ENCODE measurements around the gene RBMS1. TPM values are rescaled to one million over a fixed set of nuclear protein-coding genes. Genes with fewer than 3 reads are reported as not detected.
"Not testable (repeated sequence)": the region's sequence is repeated elsewhere in the genome, so short reads cannot be mapped to it uniquely, and the experiment has no call there.

The RBMS1 gene
- total RNA-seq, 1 donor, result 111 TPM

DNA sequence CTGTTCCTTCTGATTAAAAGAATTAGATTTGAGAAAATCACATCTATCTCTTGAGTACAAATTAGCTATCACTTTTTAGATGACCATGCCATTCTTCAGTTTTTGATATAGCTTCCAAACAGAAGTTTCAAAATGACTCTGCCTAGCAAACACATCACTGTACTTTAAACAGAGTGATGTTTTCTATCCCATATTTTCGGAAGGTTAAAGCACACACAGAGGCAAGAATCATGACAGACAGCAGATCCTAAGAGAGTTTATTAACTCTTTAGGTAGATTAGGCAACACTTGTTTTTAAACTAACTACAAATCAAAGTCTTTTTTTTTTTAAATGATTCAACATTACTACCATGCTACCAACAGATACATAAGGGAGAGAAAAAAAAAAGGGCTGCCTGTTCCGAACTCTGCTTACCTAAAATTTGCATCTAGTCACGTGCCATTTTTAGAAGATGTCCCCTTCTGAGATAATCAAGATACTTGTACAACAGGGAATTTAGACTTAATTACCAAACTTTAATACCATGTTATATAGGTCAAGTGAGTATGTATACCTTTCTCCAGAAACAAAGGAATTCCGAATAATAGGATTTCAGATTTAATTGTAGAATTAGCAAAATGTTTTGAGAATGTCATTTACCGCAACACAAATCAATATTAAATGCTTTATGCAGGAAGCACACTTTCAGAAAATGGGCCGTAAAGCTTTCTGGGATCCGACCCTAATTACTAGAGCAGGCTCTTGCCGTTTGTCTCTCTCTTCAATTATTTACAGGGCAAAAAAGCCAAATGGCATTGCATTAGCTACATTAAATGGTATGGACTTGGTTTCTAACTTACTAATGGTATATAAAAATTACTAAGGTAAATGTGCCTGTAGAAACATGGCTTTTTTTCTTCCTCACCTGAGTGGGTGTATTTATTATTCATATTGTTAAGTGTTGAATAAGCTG lies 2.6 kb downstream of the RBMS1 start:
- Histone ChIP-seq H3K27ac (ENCODE audit: low read depth, low read length) (peak overlapping the region; percentile 92), H3K4me3 (ENCODE audit: insufficient read depth, low read length) (peak overlapping the region; percentile 90), H2AFZ (ENCODE audit: low read length) (no peak overlapping the region), H3K4me2 (ENCODE audit: insufficient read depth, low read length) (peak overlapping the region; percentile 93), H3K27me3 (ENCODE audit: insufficient read depth, low read length) (no peaks in the 10 kb centered on the region), H4K20me1 (ENCODE audit: insufficient read depth, low read length) (peaks cover 8% of the 10 kb centered on the region), H3K79me2 (ENCODE audit: insufficient read depth, low read length) (peaks cover 73% of the 10 kb centered on the region), H3K9me3 (ENCODE audit: low read depth, low read length) (no peaks in the 10 kb centered on the region), H3K4me1 (ENCODE audit: insufficient read depth, low read length) (peaks cover 23% of the 10 kb centered on the region), H3K36me3 (ENCODE audit: insufficient read depth, low read length) (no peaks in the 10 kb centered on the region)
- DNase-seq (ENCODE audit: insufficient read length, low spot score, missing footprints), result no peak
- TF ChIP-seq CTCF (IDR thresholded peaks at IDR 0.05; ENCODE audit: extremely low read depth, low read depth, low read length), result no peak

GRCh38 chr2:160489111-160489510 lies 4.5 kb downstream of the RBMS1 start:
- no peak for DNase-seq (ENCODE audit: insufficient read length, low spot score, missing footprints)
- no peak overlapping the region for H3K4me3 ChIP-seq (ENCODE audit: insufficient read depth, low read length)

GRCh38 chr2:160488289-160488688 lies 5.3 kb downstream of the RBMS1 start:
- not testable (repeated sequence) for H3K27ac ChIP-seq (ENCODE audit: low read depth, low read length); H3K4me2 ChIP-seq (ENCODE audit: insufficient read depth, low read length); H3K27me3 ChIP-seq (ENCODE audit: insufficient read depth, low read length); DNase-seq (ENCODE audit: insufficient read length, low spot score, missing footprints); H3K9me3 ChIP-seq (ENCODE audit: low read depth, low read length); H3K36me3 ChIP-seq (ENCODE audit: insufficient read depth, low read length); H3K4me3 ChIP-seq (ENCODE audit: insufficient read depth, low read length); H2AFZ ChIP-seq (ENCODE audit: low read length)
- H3K79me2 ChIP-seq (ENCODE audit: insufficient read depth, low read length), result peaks cover 91% of the 10 kb centered on the region
- peaks cover 10% of the 10 kb centered on the region for H4K20me1 ChIP-seq (ENCODE audit: insufficient read depth, low read length)
- H3K4me1 ChIP-seq (ENCODE audit: insufficient read depth, low read length), result peaks cover 20% of the 10 kb centered on the region

More at GRCh38 chr2:160489111-160489510, 4.5 kb downstream of the RBMS1 start:
- H2AFZ ChIP-seq (ENCODE audit: low read length), result no peak overlapping the region
- H3K79me2 ChIP-seq (ENCODE audit: insufficient read depth, low read length), result peaks cover 85% of the 10 kb centered on the region
- H3K4me2 ChIP-seq (ENCODE audit: insufficient read depth, low read length), result no peak overlapping the region
- no peaks in the 10 kb centered on the region for H3K9me3 ChIP-seq (ENCODE audit: low read depth, low read length)
- peaks cover 21% of the 10 kb centered on the region for H3K4me1 ChIP-seq (ENCODE audit: insufficient read depth, low read length)
- H3K27ac ChIP-seq (ENCODE audit: low read depth, low read length), result no peak overlapping the region
- no peak for TF ChIP-seq CTCF (IDR thresholded peaks at IDR 0.05; ENCODE audit: extremely low read depth, low read depth, low read length)
- peaks cover 10% of the 10 kb centered on the region for H4K20me1 ChIP-seq (ENCODE audit: insufficient read depth, low read length)
- no peaks in the 10 kb centered on the region for H3K36me3 ChIP-seq (ENCODE audit: insufficient read depth, low read length)
- no peaks in the 10 kb centered on the region for H3K27me3 ChIP-seq (ENCODE audit: insufficient read depth, low read length)

DNA sequence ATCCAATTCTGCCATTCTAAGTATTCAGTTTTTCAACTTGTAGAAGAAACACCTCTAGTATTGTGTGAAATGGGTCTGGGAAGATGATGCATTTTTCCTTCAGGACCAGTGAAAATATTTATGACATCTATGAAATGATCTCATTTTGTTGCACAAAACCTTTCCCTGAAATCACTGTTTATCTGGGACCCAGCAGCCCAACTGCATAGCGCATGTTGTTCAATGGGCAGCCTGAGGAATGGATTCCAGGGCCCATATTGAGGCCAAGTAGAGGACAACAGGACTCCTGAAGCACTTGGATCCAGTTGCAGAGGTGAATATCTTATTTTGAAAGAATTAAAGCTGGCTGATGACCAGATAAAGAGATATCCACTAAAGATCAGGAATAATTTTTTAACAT lies 7.3 kb downstream of the RBMS1 start:
- Histone ChIP-seq H3K4me1 (ENCODE audit: insufficient read depth, low read length) (peaks cover 15% of the 10 kb centered on the region), H3K4me2 (ENCODE audit: insufficient read depth, low read length) (no peak overlapping the region), H3K27me3 (ENCODE audit: insufficient read depth, low read length) (no peaks in the 10 kb centered on the region), H3K27ac (ENCODE audit: low read depth, low read length) (no peak overlapping the region), H3K9me3 (ENCODE audit: low read depth, low read length) (no peaks in the 10 kb centered on the region), H3K4me3 (ENCODE audit: insufficient read depth, low read length) (no peak overlapping the region), H3K79me2 (ENCODE audit: insufficient read depth, low read length) (peaks cover 89% of the 10 kb centered on the region), H3K36me3 (ENCODE audit: insufficient read depth, low read length) (no peaks in the 10 kb centered on the region), H4K20me1 (ENCODE audit: insufficient read depth, low read length) (peaks cover 10% of the 10 kb centered on the region), H2AFZ (ENCODE audit: low read length) (no peak overlapping the region)
- TF ChIP-seq CTCF (IDR thresholded peaks at IDR 0.05; ENCODE audit: extremely low read depth, low read depth, low read length), result no peak
- DNase-seq (ENCODE audit: insufficient read length, low spot score, missing footprints), result no peak
